ENCODE data around the gene MAP2K3.

DNA sequence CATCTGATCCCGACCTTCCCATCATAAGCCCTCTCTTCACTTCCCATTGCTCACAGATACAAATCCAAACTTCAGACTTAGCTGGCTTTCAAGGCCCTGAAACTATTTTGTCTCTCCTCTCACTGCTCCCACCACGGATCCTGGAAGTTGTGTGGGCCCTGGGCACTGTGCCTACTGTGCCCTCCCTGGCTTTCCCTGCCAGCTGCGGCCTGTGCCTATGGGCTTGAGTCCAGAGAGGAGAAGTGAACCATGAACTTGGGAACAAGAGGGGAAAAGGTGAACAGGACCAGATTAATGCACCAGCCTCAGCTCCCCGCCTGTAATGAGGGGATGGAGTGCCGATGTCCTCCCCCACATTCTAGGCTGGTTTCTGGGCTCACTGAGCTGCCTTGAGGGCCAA, 72.8 kb downstream of the MAP2K3 start:
- TF ChIP-seq EP300 (IDR thresholded peaks at IDR 0.05), result no peak
- TF ChIP-seq, protein P1, sequence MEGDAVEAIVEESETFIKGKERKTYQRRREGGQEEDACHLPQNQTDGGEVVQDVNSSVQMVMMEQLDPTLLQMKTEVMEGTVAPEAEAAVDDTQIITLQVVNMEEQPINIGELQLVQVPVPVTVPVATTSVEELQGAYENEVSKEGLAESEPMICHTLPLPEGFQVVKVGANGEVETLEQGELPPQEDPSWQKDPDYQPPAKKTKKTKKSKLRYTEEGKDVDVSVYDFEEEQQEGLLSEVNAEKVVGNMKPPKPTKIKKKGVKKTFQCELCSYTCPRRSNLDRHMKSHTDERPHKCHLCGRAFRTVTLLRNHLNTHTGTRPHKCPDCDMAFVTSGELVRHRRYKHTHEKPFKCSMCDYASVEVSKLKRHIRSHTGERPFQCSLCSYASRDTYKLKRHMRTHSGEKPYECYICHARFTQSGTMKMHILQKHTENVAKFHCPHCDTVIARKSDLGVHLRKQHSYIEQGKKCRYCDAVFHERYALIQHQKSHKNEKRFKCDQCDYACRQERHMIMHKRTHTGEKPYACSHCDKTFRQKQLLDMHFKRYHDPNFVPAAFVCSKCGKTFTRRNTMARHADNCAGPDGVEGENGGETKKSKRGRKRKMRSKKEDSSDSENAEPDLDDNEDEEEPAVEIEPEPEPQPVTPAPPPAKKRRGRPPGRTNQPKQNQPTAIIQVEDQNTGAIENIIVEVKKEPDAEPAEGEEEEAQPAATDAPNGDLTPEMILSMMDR (IDR thresholded peaks at IDR 0.05), result no peak

All from tibial nerve (tissue), 4 donors.